HG02884 (cell line): Measurements from ENCODE around the gene MGAT3.

ENCODE experiments used
- ATAC-seq: cut with Tn5 transposase; IDR thresholded peaks from one replicate; pipeline ENCODE4 v1.9.1; 2021; ENCODE audit warnings: mild to moderate bottlenecking, moderate library complexity; ENCODE audit not compliant: unreplicated experiment

The MGAT3 gene

DNA sequence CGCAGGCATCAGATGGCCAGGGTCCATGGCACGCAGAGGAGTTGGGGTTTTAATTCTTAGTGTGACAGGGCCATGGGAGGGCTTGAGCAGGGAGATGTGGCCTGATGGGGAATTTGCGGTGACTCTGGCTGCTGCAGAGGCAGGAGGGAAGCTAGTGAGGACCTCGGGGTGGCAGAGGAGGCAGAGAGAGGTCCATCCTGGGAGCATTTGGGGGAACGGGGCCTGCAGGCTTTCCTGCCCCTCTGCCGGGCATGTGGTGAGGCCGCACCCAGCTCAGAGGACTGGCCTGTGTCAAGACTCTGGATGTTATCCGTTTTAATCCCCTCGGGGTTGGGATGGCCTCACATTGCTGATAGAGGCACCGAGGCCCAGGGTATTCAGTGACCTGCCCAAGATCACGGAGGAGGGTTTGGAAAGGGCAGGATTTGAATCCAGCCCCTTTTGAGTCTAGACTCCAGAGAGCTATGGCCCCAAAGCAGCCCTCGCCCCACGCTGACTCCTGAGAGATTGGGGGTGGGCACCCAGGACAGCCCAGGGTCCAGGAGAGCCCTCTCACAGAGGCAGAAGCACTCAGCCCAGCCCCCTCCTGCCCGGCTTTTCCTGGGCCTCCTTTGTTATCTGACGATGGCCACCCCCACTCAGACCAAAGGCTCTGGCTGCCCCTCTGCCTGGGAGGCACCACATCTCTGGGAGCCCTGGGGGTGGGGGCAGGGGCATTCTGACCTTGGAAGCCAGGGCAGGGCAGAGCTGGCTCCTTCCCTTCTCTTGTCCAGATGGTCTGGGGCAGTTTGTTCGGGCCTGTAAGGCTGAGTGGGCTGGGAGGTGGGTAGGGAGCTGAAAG lies 13.9 kb downstream of the MGAT3 start:
- no peak for ATAC-seq

DNA sequence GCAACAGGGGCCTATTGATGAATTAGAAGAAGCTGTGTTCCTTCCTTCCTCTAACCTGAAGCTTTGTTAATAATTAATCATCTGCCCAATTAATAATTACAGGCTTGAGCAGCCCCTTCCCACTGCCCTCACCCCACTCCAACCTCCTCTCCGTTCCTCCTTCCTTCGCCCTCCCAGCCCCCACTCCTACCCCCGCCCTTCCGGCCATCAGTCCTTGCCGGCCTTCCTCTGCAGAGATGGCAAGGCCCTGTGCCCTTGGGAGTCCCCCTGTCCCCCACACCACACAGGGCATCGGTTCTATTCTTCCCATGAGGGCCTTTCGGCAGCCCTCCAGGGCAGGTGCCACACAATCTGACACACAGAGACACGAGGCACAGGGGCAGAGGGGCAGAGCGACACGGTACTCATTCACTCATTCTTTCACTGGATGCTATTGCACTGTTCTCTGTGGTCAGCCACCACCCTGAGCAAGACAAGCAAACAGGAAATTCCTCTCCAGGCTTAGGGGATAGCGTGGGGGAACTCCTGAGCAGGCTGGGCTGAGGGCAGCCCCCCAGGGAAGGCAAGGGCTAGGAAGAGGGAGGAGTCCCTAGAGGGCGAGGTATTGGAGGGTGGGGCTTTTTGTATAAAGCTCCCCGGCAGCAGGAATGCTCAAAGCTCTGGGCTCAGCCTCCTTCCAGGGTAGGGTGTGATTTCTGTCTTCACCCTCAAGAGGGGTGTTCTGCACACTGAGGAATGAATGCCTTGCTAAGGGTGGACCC lies 14.7 kb downstream of the MGAT3 start:
- ATAC-seq, result no peak

DNA sequence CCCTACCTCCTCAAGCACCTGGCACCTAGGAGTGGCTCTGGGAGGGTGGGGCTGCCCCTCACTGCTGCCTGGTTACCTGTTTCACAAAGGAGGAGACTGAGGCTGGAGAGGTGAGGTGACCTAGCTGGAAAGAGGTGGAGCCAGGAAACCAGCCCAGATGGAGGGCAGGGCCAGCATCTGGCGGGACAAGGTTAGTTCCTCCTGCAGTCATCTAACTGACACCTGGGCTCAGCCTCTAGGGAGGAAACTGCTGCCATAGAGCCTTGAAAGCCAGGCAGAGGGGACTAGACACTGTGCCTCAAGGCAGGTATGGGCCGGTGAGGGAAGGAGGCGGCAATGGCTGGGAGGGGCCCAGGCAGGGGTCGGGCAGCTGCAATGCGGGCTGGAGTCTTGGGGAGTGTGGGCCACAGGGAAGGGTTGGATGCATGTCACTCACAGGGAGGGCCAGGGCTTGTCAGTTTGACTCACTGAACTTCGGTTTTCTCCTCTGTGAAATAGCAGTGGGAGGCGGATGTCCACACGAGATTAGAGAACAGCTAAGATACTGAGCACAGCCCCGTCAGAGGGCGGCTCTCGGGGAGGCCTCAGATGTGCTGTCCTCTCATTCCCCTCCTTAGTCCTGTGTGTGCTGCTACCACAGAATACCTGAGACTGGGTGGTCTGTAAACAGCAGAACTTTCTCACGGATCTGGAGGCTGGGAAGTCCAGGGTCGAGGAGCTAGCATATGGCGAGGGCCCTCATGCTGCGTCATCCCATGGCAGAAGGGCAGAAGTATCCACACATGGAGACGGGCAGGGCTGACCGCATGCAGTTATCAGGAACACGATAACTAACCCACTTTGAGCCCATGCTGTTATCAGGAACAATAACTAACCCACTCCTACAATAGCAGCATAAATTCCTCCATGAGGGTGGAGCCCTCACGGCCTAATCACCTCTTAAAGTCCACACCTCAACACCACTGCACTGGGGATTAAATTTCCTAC lies 16.1 kb downstream of the MGAT3 start:
- ATAC-seq, result no peak

DNA sequence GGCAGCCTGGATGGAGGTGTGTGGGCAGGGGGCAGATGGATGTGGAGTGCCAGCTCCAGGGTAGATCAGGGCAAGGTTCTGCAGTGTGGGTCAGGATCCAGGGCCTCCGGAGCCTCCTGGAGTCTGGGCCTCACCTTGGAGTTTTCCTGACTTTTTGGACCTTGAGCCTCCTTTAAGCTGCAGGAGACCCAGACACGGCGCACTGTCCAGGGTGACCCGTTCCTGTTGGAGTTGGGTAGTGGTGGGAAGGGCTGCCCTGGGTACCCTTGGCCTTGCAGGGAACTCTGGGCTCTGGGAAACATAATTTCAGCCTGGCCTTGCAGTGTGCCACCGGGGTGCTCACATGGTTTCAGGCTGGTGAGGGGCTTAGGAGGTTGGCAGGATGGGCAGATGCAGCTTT lies 17.0 kb downstream of the MGAT3 start:
- no peak for ATAC-seq

DNA sequence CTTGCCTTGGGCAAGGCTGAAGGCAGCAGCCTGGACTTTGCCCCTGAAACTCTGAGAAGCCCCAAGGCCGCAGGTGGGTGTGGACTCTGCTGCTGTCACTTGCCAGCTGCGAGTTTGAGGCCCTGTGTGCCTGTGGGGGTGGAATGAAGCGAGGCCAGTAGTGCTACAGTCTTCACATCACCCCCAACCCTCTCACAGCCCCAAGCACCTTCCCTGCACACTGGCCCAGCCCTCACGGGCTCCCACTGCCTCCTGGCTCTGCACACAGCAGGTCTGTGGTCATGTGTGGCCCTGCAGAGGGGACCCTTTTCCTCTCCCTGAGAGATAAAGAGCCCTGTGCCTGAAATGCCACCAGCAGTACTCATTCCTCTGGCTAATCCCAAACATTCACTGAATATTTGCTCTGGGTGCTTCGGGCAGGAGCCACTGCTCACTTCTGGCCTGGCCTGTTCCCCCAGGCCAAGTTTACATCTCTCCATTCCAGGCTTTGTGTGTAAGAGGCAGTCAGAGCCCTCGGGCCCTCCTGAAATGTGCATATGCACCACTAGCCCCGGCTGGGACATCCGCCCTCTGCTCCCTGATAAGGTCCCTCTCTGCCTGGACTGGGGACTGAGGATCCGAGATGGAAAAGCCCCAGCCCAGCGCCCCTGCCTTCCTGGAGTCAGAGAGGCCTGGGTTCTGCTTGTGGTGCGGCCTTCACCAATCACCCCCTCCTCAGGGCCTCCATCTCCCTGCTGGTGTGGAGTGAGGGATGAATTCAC lies 17.7 kb downstream of the MGAT3 start:
- no peak for ATAC-seq

DNA sequence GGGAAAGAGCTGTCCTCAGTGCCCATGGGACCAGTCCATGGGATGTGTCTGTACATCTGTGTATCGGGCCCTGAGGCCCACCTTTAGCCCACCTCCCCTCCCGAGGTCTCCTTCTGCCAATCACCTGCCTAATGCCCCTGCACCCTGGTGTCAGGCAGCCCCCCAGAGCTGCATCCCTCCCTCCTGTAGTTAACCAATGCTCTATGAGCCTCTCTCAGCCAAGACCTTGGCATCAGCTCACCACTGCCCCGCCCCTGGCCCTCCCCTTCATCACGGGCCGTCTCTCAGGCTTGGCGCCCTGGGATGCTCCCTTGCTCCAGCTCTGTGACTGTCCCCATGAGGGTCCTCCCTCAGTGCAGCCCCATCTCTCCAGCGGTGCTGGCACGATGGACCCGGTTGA lies 18.5 kb downstream of the MGAT3 start:
- ATAC-seq, result no peak

DNA sequence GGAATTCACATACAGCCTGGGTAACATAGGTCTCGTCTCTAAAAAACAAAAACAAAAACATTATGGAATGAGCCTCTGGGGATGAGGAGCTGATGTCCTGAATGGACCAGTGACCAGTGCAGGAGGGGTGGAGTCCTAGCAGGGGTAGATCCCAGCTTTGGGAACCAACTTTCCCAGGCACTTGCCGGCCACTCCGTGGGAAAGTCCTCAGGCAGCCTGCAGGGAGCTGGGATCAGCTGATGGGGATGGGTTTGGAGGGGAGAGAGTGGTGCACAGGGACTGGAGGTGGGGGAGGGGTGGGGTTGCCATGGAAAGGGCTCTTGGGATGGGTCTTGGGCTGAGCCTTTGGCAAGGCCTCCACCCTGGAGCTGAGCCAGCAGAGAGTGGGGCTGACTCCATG lies 19.1 kb downstream of the MGAT3 start:
- no peak for ATAC-seq

DNA sequence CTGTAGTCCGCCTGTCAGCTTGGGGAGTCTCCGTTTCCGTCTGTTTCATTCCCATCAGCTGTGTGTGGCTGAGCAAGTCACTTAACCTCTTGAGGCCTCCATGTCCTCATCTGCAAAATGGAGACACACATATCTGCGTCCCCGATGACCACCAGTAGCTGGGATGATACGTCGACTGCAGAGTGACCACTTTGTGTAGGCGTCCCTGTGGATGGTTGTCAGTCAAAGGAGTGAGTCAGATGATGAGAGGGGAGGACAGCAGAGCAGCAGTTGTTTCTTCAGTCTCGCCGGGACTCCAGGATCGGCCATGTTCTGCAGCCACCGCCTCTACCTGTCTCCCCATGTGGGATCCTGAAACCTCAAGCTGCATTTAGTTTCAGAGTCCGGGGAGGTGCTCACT lies 19.9 kb downstream of the MGAT3 start:
- ATAC-seq, result no peak

DNA sequence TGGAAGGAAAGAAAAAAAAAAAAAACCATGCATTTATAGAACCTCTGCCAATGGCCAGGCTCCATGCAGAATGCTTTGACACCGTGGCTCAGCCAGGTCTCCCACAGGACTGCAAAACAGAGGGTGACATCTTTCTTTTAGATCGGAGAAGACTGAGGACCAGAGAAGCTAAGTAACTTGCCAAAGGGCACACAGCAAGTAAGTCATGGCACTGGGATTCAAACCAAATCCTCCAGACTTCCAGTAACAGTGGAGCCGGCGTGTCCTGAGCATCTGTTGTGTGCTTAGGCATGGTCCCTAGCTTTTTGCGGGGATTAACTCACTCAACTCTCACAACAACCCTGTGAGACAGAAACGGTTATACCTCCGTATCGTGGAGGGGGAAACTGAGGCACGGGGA lies 20.7 kb downstream of the MGAT3 start:
- no peak for ATAC-seq

DNA sequence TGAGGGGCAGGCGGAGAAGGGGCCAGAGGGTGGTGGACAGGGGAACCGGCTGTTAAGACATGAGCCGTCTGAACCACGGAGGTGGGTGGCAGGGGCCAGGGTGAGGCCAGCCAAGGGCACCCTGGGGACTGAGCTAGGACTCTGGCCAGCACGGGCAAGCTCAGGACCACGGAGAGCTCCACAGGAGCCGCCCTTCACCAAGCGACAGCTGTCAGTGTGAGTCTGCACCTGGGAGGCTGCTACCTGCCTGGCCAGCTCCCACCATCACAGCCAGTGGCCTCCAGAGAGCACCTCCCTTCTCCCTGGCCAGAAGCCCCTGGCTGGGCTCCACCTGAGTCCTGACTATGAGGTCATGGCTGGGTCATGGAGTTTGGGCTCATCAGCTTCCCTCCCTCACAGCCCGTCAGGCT lies 21.6 kb downstream of the MGAT3 start:
- ATAC-seq, result no peak

DNA sequence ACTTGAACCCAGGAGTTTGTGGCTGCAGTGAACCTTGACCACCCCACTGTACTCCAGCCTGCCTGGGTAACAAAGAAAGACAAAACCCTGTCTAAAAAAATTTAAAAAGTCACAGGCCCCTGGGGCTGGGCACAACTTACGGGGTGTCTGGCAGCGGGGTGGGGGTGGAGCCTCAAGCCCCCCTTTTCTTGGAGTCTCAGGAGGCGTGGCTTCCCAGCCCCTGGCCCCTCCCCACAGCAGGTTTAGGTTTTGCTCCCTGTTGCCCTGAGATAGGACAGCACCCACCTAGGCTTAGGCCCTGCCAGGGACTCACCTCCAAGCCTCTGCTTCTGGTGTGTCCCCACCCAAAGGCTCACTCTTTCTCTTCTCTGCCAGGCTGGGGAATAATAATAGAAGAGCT lies 22.4 kb downstream of the MGAT3 start:
- no peak for ATAC-seq

DNA sequence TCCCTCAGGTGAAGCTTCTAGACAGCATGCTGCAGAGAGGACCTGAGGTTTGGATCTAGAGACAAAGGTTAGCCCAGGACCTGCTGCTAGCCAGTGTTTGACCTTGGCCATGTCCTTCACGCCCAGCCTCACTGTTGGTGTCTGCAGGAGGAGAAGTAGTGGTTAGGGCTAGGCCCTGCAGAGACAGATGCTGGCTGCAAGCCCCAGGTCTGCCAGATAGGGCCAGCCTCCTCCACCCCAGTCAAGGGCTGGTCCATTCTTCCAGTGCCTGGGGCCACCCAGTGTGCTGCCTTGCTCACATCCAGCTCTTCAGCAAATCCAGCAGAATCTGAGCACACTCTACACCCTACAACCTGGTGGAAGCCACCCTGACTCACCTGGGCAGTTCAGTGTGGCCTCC lies 23.7 kb downstream of the MGAT3 start:
- no peak for ATAC-seq

DNA sequence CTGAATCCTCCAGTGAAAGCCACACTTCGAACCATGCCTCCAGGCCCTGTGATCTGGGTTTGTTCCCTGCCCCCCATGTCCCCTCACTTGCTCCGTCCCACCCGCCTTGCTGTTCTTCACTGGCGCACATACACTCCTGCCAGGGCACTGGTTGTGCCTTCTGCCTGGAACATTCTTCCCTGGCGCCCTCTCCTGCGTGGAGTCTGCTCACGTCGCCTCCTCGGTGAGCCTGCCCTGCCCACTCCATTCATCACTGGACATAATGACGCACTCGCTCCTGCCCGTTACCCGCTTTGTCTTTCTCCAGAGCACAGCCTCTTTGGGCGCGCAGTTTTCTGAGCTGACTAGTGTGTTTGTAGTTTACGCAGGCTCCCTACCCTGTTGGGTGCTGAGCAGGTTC lies 24.2 kb downstream of the MGAT3 start:
- no peak for ATAC-seq

DNA sequence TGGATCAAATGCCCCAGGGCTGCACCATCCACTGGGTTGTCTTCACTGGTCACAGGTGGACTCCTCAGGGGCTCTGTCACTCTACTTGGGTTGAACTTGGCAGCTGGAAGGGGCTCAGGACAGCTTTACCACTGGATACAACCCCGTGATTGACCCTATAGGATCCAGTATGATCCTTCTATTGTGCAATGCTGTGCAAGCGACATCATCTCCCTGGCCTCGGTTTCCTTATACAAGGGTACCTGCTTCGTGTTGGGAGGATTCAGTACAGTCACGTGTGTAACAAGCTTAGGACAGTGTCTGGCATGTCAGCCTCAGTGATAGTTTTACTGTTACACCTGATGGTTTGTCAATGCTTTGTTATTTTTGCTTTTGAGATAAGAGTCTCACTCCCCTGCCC lies 24.8 kb downstream of the MGAT3 start:
- ATAC-seq, result no peak

DNA sequence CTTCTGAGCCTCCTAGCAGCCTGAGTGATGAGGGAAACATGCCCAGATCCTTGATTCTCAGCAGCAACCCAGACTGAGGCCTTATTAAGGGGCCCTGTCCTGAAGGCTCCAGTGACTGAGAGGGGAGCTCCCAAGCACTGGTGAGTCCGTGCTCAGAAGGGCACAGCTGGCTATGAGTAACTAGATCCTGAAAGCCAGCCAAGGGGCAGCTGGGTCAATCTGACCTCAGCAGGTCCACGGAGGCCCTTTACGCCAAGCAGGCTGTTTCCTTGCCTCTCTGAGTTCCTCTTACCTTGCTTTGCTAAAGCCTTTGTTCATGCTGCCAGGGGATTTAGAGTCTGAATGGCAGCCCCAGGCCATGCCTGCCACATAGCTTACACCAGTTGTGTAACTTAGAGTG lies 26.0 kb downstream of the MGAT3 start:
- ATAC-seq, result no peak

DNA sequence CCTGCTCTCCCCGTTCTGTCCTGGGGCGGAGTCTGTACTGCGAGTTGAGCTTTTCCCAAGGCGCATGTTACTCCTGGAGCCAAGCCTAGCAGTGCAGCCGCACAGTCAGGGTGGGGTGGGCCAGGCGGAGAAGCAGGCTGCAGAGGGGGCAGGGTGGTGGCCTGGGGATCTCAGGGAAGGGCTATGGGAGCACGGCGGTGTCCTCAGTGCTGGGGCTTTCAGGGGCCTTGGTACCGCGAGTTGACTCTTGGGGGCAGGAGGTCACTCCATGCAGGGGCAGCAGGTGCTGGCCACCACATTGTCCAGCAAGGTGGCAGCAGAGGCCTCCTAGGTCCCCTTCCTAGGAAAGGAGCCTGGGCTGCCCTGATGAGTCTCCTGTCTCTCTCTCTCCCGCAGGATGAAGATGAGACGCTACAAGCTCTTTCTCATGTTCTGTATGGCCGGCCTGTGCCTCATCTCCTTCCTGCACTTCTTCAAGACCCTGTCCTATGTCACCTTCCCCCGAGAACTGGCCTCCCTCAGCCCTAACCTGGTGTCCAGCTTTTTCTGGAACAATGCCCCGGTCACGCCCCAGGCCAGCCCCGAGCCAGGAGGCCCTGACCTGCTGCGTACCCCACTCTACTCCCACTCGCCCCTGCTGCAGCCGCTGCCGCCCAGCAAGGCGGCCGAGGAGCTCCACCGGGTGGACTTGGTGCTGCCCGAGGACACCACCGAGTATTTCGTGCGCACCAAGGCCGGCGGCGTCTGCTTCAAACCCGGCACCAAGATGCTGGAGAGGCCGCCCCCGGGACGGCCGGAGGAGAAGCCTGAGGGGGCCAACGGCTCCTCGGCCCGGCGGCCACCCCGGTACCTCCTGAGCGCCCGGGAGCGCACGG lies 30.4 kb downstream of the MGAT3 start:
- no peak for ATAC-seq

DNA sequence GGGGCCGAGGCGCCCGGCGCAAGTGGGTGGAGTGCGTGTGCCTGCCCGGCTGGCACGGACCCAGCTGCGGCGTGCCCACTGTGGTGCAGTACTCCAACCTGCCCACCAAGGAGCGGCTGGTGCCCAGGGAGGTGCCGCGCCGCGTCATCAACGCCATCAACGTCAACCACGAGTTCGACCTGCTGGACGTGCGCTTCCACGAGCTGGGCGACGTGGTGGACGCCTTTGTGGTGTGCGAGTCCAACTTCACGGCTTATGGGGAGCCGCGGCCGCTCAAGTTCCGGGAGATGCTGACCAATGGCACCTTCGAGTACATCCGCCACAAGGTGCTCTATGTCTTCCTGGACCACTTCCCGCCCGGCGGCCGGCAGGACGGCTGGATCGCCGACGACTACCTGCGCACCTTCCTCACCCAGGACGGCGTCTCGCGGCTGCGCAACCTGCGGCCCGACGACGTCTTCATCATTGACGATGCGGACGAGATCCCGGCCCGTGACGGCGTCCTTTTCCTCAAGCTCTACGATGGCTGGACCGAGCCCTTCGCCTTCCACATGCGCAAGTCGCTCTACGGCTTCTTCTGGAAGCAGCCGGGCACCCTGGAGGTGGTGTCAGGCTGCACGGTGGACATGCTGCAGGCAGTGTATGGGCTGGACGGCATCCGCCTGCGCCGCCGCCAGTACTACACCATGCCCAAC lies 31.2 kb downstream of the MGAT3 start:
- ATAC-seq, result no peak

DNA sequence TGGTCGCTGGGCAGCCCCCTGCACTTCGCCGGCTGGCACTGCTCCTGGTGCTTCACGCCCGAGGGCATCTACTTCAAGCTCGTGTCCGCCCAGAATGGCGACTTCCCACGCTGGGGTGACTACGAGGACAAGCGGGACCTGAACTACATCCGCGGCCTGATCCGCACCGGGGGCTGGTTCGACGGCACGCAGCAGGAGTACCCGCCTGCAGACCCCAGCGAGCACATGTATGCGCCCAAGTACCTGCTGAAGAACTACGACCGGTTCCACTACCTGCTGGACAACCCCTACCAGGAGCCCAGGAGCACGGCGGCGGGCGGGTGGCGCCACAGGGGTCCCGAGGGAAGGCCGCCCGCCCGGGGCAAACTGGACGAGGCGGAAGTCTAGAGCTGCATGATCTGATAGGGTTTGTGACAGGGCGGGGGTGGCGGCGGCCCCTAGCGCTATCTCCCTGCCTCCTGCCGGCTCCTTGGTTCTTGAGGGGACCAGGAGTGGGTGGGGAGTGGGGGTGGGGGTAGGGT lies 31.8 kb downstream of the MGAT3 start:
- no peak for ATAC-seq
